T-helper 2 cell (primary cell): Measurements from ENCODE around the gene STXBP1.

Experiments used
- DNase-seq, 5 experiments: peaks; one replicate each; pipeline versions ENCODE4 v3.0.0 to v3.0.0-alpha.2; 2012 to 2022

STXBP1 gene

GRCh38 chr9:127716412-127716811 lies 104.3 kb downstream of the STXBP1 start:
- DNase-seq, result no peak

- DNase-seq, result no peak
These were observed 105.7 kb downstream of the STXBP1 start for GRCh38 chr9:127717766-127718165.

GRCh38 chr9:127720031-127720864 lies 108.2 kb downstream of the STXBP1 start:
- peak in 2 of 5 experiments; percentile 55 to 62 for DNase-seq

- no peak for DNase-seq
These were observed 108.8 kb downstream of the STXBP1 start for GRCh38 chr9:127720865-127721227.

- DNase-seq, result no peak
These were observed 109.3 kb downstream of the STXBP1 start for GRCh38 chr9:127721391-127721821.

- DNase-seq, result no peak
These were observed 110.1 kb downstream of the STXBP1 start for GRCh38 chr9:127722055-127722745.

- no peak for DNase-seq
These were observed 110.9 kb downstream of the STXBP1 start for GRCh38 chr9:127723013-127723412.

- no peak for DNase-seq
These were observed 111.4 kb downstream of the STXBP1 start for GRCh38 chr9:127723444-127723843.

- DNase-seq, result no peak
These were observed 111.9 kb downstream of the STXBP1 start for GRCh38 chr9:127724012-127724411.

- DNase-seq, result no peak
These were observed 114.8 kb downstream of the STXBP1 start for GRCh38 chr9:127726871-127727270.

GRCh38 chr9:127728808-127729207 lies 116.7 kb downstream of the STXBP1 start:
- no peak for DNase-seq

GRCh38 chr9:127729522-127730256 lies 117.6 kb downstream of the STXBP1 start:
- no peak for DNase-seq

- no peak for DNase-seq
These were observed 118.2 kb downstream of the STXBP1 start for GRCh38 chr9:127730262-127730661.

- no peak for DNase-seq
These were observed 118.8 kb downstream of the STXBP1 start for GRCh38 chr9:127730799-127731410.

GRCh38 chr9:127731938-127732337 lies 119.9 kb downstream of the STXBP1 start:
- DNase-seq, result no peak

- DNase-seq, result no peak
These were observed 120.4 kb downstream of the STXBP1 start for GRCh38 chr9:127732444-127732843.

- DNase-seq, result no peak
These were observed 121.5 kb downstream of the STXBP1 start for GRCh38 chr9:127733614-127734013.

GRCh38 chr9:127734247-127734746 lies 122.2 kb downstream of the STXBP1 start:
- DNase-seq, result no peak

- peak; percentile 97 to 99 (median 98) for DNase-seq
These were observed 122.9 kb downstream of the STXBP1 start, which contains the start of gene TOR2A for GRCh38 chr9:127734747-127735529. TOR2A (minus strand) TSS chr9:127735294; CDS start chr9:127735270, 24 bp downstream.

GRCh38 chr9:127735530-127736185 lies 123.6 kb downstream of the STXBP1 start:
- DNase-seq, result no peak

- DNase-seq, result no peak
These were observed 126.6 kb downstream of the STXBP1 start for GRCh38 chr9:127738666-127739065.
